CD14-positive monocyte (primary cell): Measurements from ENCODE around the gene CSPG4. TPM values are rescaled to one million over a fixed set of nuclear protein-coding genes. Genes with fewer than 3 reads are reported as not detected.

Source experiments
- DNase-seq, 3 donors: peaks; one replicate each; pipeline ENCODE4 v3.0.0-alpha.2; 2011 to 2022
- H2AFZ ChIP-seq: 2 replicates; pipeline ENCODE4 v1.6.0; 2012; ENCODE audit warnings: mild to moderate bottlenecking, low read depth, low read length, inconsistent platforms; ENCODE audit not compliant: insufficient read depth, poor library complexity, severe bottlenecking
- H3K27ac ChIP-seq, 2 donors: 1 replicate in 1 of 2; 2 replicates in 1 of 2; pipeline ENCODE4 v1.5.1; 2012 to 2013; ENCODE audit warnings: low read length in 2 of 2, control low read depth in 1 of 2, inconsistent platforms in 1 of 2, low read depth in 1 of 2, mild to moderate bottlenecking in 1 of 2
- H3K27me3 ChIP-seq, 2 donors: one replicate each; pipeline versions ENCODE4 v1.6.0 to v1.6.1; 2011 to 2013; ENCODE audit warnings: low read length in 2 of 2; ENCODE audit not compliant: control insufficient read depth in 2 of 2, insufficient read depth in 2 of 2
- H3K36me3 ChIP-seq, 2 donors: replicated peaks in 1 of 2; 1 replicate in 1 of 2; 2 replicates in 1 of 2; pipeline versions ENCODE4 v1.5.1 to v1.6.1; 2012 to 2013; ENCODE audit warnings: low read length in 2 of 2, control low read depth in 1 of 2, inconsistent platforms in 1 of 2, mild to moderate bottlenecking in 1 of 2; ENCODE audit not compliant: insufficient read depth in 2 of 2, control insufficient read depth in 1 of 2
- H3K4me1 ChIP-seq, 2 donors: 1 replicate in 1 of 2; 2 replicates in 1 of 2; pipeline versions ENCODE4 v1.5.1 to v1.6.1; 2012 to 2013; ENCODE audit warnings: low read length in 2 of 2, control low read depth in 1 of 2, inconsistent platforms in 1 of 2, mild to moderate bottlenecking in 1 of 2, moderate library complexity in 1 of 2; ENCODE audit not compliant: insufficient read depth in 2 of 2, control insufficient read depth in 1 of 2
- H3K4me2 ChIP-seq: replicated peaks from 2 replicates; pipeline ENCODE3; 2012; ENCODE audit warnings: low read length, moderate library complexity, mild to moderate bottlenecking; ENCODE audit not compliant: poor library complexity, severe bottlenecking; ENCODE audit errors: extremely low read depth
- H3K4me3 ChIP-seq, 3 experiments: fragments of 200-600 bp in 1 of 3; sonication (generic) in 1 of 3; replicated peaks in 1 of 3; 1 replicate in 2 of 3; 2 replicates in 1 of 3; pipeline ENCODE4 v1.5.1; 2011 to 2013; ENCODE audit warnings: low read length in 3 of 3, mild to moderate bottlenecking in 3 of 3, control low read depth in 2 of 3, low read depth in 2 of 3, inconsistent platforms in 1 of 3, moderate library complexity in 1 of 3
- H3K79me2 ChIP-seq: 2 replicates; pipeline ENCODE4 v1.6.0; 2012; ENCODE audit warnings: mild to moderate bottlenecking, control low read depth, inconsistent platforms, low read length, moderate library complexity; ENCODE audit not compliant: insufficient read depth
- H3K9ac ChIP-seq: 2 replicates; pipeline ENCODE4 v1.6.0; 2017; ENCODE audit warnings: low read length, mild to moderate bottlenecking; ENCODE audit not compliant: insufficient read depth, poor library complexity, severe bottlenecking
- H3K9me3 ChIP-seq, 2 donors: replicated peaks in 1 of 2; 1 replicate in 1 of 2; 2 replicates in 1 of 2; pipeline versions ENCODE4 v1.5.1 to v1.6.1; 2012 to 2013; ENCODE audit warnings: low read length in 2 of 2, control low read depth in 1 of 2; ENCODE audit not compliant: control insufficient read depth in 1 of 2, insufficient read depth in 1 of 2
- H4K20me1 ChIP-seq: 2 replicates; pipeline ENCODE4 v1.6.0; 2012; ENCODE audit warnings: mild to moderate bottlenecking, low read length, control low read depth, moderate library complexity; ENCODE audit not compliant: insufficient read depth
- H3K27ac Mint-ChIP-seq, 7 donors: one replicate each; pipeline ENCODE4 v1.8.0; 2020; ENCODE audit warnings: mild to moderate bottlenecking in 7 of 7, mixed read lengths in 7 of 7, moderate library complexity in 6 of 7, inconsistent platforms in 2 of 7
- H3K27me3 Mint-ChIP-seq, 3 donors: one replicate each; pipeline ENCODE4 v1.8.0; 2021 to 2022; ENCODE audit warnings: low read depth in 3 of 3, mild to moderate bottlenecking in 3 of 3, mixed read lengths in 3 of 3, moderate library complexity in 3 of 3, inconsistent platforms in 1 of 3
- H3K36me3 Mint-ChIP-seq, 2 donors: one replicate each; pipeline ENCODE4 v1.8.0; 2020; ENCODE audit warnings: mixed read lengths in 2 of 2, inconsistent platforms in 1 of 2, mild to moderate bottlenecking in 1 of 2
- H3K4me1 Mint-ChIP-seq: one replicate; pipeline ENCODE4 v1.8.0; 2020; ENCODE audit warnings: mild to moderate bottlenecking, mixed read lengths
- H3K4me3 Mint-ChIP-seq, 2 donors: one replicate each; pipeline ENCODE4 v1.8.0; 2020; ENCODE audit warnings: mild to moderate bottlenecking in 2 of 2, mixed read lengths in 2 of 2, moderate library complexity in 1 of 2
- H3K9me3 Mint-ChIP-seq, 7 donors: one replicate each; pipeline ENCODE4 v1.8.0; 2020 to 2022; ENCODE audit warnings: mixed read lengths in 7 of 7, mild to moderate bottlenecking in 6 of 7, moderate library complexity in 6 of 7, inconsistent platforms in 2 of 7
- CTCF ChIP-seq: fragments of 200-600 bp; IDR thresholded peaks from one replicate; pipeline ENCODE4 v1.8.0; 2022; ENCODE audit warnings: antibody characterized with exemption, mild to moderate bottlenecking
- WGBS: methylation state at CpG from one replicate; pipeline ENCODE4 v1.1.5; 2013; ENCODE audit warnings: missing lambda C conversion rate; ENCODE audit not compliant: insufficient coverage; 5-methylcytosine and 5-hydroxymethylcytosine counted together
- intact Hi-C, 2 donors: fragments of 100-400 bp; cut with micrococcal nuclease; formaldehyde crosslinking; loops; one replicate each; pipeline versions ENCODE4 v1.15.0 to v1.15.1; 2023
- polyA plus RNA-seq, 3 donors: library from polyadenylated mRNA; depleted of rRNA in 1 of 3; unstranded in 2 of 3; stranded (reverse) in 1 of 3; fragments of 300-500 nt in 2 of 3; fragments of >200 nt in 1 of 3; fragmentation: Illumina TruSeq in 2 of 3; gene quantifications; 1 replicate in 2 of 3; 2 replicates in 1 of 3; pipeline ENCODE4 v1.2.3, GENCODE V29; 2012 to 2021

Gene CSPG4
- polyA plus RNA-seq, 3 donors = not detected

- peaks cover 12 to 24% (median 15%) of the 10 kb centered on the region in 3 donors for H3K27me3 Mint-ChIP-seq
- peak overlapping the region in 4 of 7 donors; percentile 3 to 87 (median 41) for H3K27ac Mint-ChIP-seq
- H3K4me3 Mint-ChIP-seq = no peak overlapping the region
Observed at GRCh38 chr15:75733761-75734651, 21.4 kb upstream of the CSPG4 start.

More at GRCh38 chr15:75733761-75734651, 21.4 kb upstream of the CSPG4 start:
- WGBS = 98% methylated on average over 8 of the region's 14 CpGs
- peaks cover 3% of the 10 kb centered on the region for H3K79me2 ChIP-seq
- H3K4me1 ChIP-seq = peaks cover 51 to 57% of the 10 kb centered on the region in 2 donors
- no peak for TF ChIP-seq CTCF
- H3K36me3 ChIP-seq = no peaks in the 10 kb centered on the region
- peaks cover 0 to 7% of the 10 kb centered on the region in 2 donors for H3K27me3 ChIP-seq
- H3K27ac ChIP-seq = no peak overlapping the region
- H3K9me3 Mint-ChIP-seq = no peaks in the 10 kb centered on the region
- no peaks in the 10 kb centered on the region for H3K36me3 Mint-ChIP-seq
- DNase-seq = no peak
- H3K4me3 ChIP-seq = no peak overlapping the region
- no peak overlapping the region for H3K4me2 ChIP-seq
- intact Hi-C loops = loop anchor here in 1 of 2 donors (5.0 kb wide), 1 partner anchor 47 kb away; no protein-coding TSS in a partner anchor
- no peak overlapping the region for H3K9ac ChIP-seq
- no peaks in the 10 kb centered on the region for H3K9me3 ChIP-seq
- H3K4me1 Mint-ChIP-seq = peaks cover 56% of the 10 kb centered on the region
- no peaks in the 10 kb centered on the region for H4K20me1 ChIP-seq
- H2AFZ ChIP-seq = no peak overlapping the region
